ENCODE data around the gene XKR8.

The XKR8 gene

GRCh38 chr1:27935721-27936120 lies 24.1 kb upstream of the XKR8 start:
- TF ChIP-seq CTCF (IDR thresholded peaks at IDR 0.05; ENCODE audit: low read depth, low read length) (no peak), EZH2phosphoT487 (IDR thresholded peaks at IDR 0.05; ENCODE audit: low read depth) (no peak)
- Histone ChIP-seq H4K20me1 (ENCODE audit: insufficient read depth, low read length) (no peaks in the 10 kb centered on the region), H2AFZ (ENCODE audit: low read depth, low read length) (no peak overlapping the region), H3K9me3 (ENCODE audit: insufficient read depth, low read length) (no peaks in the 10 kb centered on the region), H3K4me1 (ENCODE audit: low read length) (peaks cover 12% of the 10 kb centered on the region), H3K27ac (ENCODE audit: low read length) (no peak overlapping the region), H3K79me2 (ENCODE audit: low read length) (no peaks in the 10 kb centered on the region), H3K4me2 (ENCODE audit: low read length) (no peak overlapping the region), H3K4me3 (ENCODE audit: low read length) (no peak overlapping the region), H3K36me3 (replicated peaks; ENCODE audit: low read depth, low read length) (no peaks in the 10 kb centered on the region), H3K27me3 (ENCODE audit: low read depth, low read length) (no peaks in the 10 kb centered on the region), H3K9ac (ENCODE audit: low read length) (no peak overlapping the region)

- H2AFZ ChIP-seq (ENCODE audit: low read depth, low read length), result no peak overlapping the region
- H3K36me3 ChIP-seq (replicated peaks; ENCODE audit: low read depth, low read length), result no peaks in the 10 kb centered on the region
- no peak overlapping the region for H3K4me3 ChIP-seq (ENCODE audit: low read length)
- no peak for TF ChIP-seq EZH2phosphoT487 (IDR thresholded peaks at IDR 0.05; ENCODE audit: low read depth)
- TF ChIP-seq CTCF (IDR thresholded peaks at IDR 0.05; ENCODE audit: low read depth, low read length), result no peak
- H3K79me2 ChIP-seq (ENCODE audit: low read length), result no peaks in the 10 kb centered on the region
- no peaks in the 10 kb centered on the region for H3K9me3 ChIP-seq (ENCODE audit: insufficient read depth, low read length)
- no peak overlapping the region for H3K4me2 ChIP-seq (ENCODE audit: low read length)
- H3K27me3 ChIP-seq (ENCODE audit: low read depth, low read length), result no peaks in the 10 kb centered on the region
- no peak overlapping the region for H3K27ac ChIP-seq (ENCODE audit: low read length)
- no peaks in the 10 kb centered on the region for H4K20me1 ChIP-seq (ENCODE audit: insufficient read depth, low read length)
- H3K4me1 ChIP-seq (ENCODE audit: low read length), result peaks cover 12% of the 10 kb centered on the region
- no peak overlapping the region for H3K9ac ChIP-seq (ENCODE audit: low read length)
Observed at GRCh38 chr1:27936370-27936769, 23.4 kb upstream of the XKR8 start.

GRCh38 chr1:27937524-27937836 lies 22.3 kb upstream of the XKR8 start:
- no peaks in the 10 kb centered on the region for H3K36me3 ChIP-seq (replicated peaks; ENCODE audit: low read depth, low read length)
- H4K20me1 ChIP-seq (ENCODE audit: insufficient read depth, low read length), result no peaks in the 10 kb centered on the region
- H3K9ac ChIP-seq (ENCODE audit: low read length), result no peak overlapping the region
- peaks cover 4% of the 10 kb centered on the region; the same call in 1 of the 2 replicates for H3K4me1 ChIP-seq (ENCODE audit: low read length)
- TF ChIP-seq EZH2phosphoT487 (IDR thresholded peaks at IDR 0.05; ENCODE audit: low read depth), result no peak
- TF ChIP-seq CTCF (IDR thresholded peaks at IDR 0.05; ENCODE audit: low read depth, low read length), result no peak
- H3K9me3 ChIP-seq (ENCODE audit: insufficient read depth, low read length), result no peaks in the 10 kb centered on the region
- no peak overlapping the region for H3K27ac ChIP-seq (ENCODE audit: low read length)
- no peak overlapping the region for H3K4me3 ChIP-seq (ENCODE audit: low read length)
- H3K4me2 ChIP-seq (ENCODE audit: low read length), result no peak overlapping the region
- no peaks in the 10 kb centered on the region for H3K79me2 ChIP-seq (ENCODE audit: low read length)
- H2AFZ ChIP-seq (ENCODE audit: low read depth, low read length), result no peak overlapping the region
- H3K27me3 ChIP-seq (ENCODE audit: low read depth, low read length), result no peaks in the 10 kb centered on the region

- Histone ChIP-seq H3K9ac (ENCODE audit: low read length) (no peak overlapping the region), H3K9me3 (ENCODE audit: insufficient read depth, low read length) (no peaks in the 10 kb centered on the region), H3K4me2 (ENCODE audit: low read length) (no peak overlapping the region), H3K4me3 (ENCODE audit: low read length) (no peak overlapping the region), H4K20me1 (ENCODE audit: insufficient read depth, low read length) (no peaks in the 10 kb centered on the region), H3K27me3 (ENCODE audit: low read depth, low read length) (no peaks in the 10 kb centered on the region), H3K79me2 (ENCODE audit: low read length) (no peaks in the 10 kb centered on the region), H3K27ac (ENCODE audit: low read length) (no peak overlapping the region), H3K36me3 (replicated peaks; ENCODE audit: low read depth, low read length) (no peaks in the 10 kb centered on the region), H3K4me1 (ENCODE audit: low read length) (peaks cover 3% of the 10 kb centered on the region; the same call in 1 of the 2 replicates), H2AFZ (ENCODE audit: low read depth, low read length) (no peak overlapping the region)
- TF ChIP-seq EZH2phosphoT487 (IDR thresholded peaks at IDR 0.05; ENCODE audit: low read depth) (no peak), CTCF (IDR thresholded peaks at IDR 0.05; ENCODE audit: low read depth, low read length) (no peak)
Observed at GRCh38 chr1:27938488-27938887, 21.3 kb upstream of the XKR8 start.

Measured in OCI-LY3 (cell line).